K562 (cell line): ENCODE measurements around the gene MOB3B. TPM values are rescaled to one million over a fixed set of nuclear protein-coding genes. Genes with fewer than 3 reads are reported as not detected.

ENCODE experiments used
- ATAC-seq: fragments of 200-7000 bp; cut with Tn5 transposase; 3 replicates; pipeline ENCODE4 v1.9.1; 2020; ENCODE audit warnings: moderate library complexity
- BruUV-seq: library from RNA; stranded (reverse); fragments of 400-500 nt; replicated peaks from 2 replicates; lab custom pipeline; 2021; lab: Mats Ljungman, UMichigan
- CTCF ChIA-PET: fragments of 300-600 bp; formaldehyde crosslinking; extraction: SDS; loops from one replicate; lab custom pipeline; 2021; ENCODE audit warnings: low intra/inter-chr PET ratio; lab: Yijun Ruan, JAX
- POLR2A ChIA-PET: fragments of 300-600, 350-650 bp; sonication (Branson Sonifier 250); formaldehyde crosslinking; extraction: SDS; loops from one replicate; lab custom pipeline; 2021; ENCODE audit warnings: antibody characterized with exemption, inconsistent platforms; lab: Yijun Ruan, JAX
- DNase-seq, 4 experiments: peaks; one replicate each; pipeline versions ENCODE4 v3.0.0 to v3.0.0-alpha.2; 2011 to 2018; ENCODE audit warnings: low spot score in 3 of 4, mixed read lengths in 3 of 4; ENCODE audit errors: extremely low read depth in 1 of 4
- FAIRE-seq: peaks from 2 replicates; lab custom pipeline; 2011; peaks lifted over from hg19 to GRCh38; lab: Jason Lieb, UNC
- H2AFZ ChIP-seq: 2 replicates; pipeline ENCODE4 v1.6.0; 2011; ENCODE audit warnings: low read depth, low read length, control low read depth, inconsistent platforms
- H3K27ac ChIP-seq: fragments of 200-600 bp; 3 replicates; pipeline ENCODE4 v1.8.0; 2011; ENCODE audit warnings: low read depth, mild to moderate bottlenecking, control low read depth, inconsistent platforms, low read length, moderate library complexity, mixed read lengths; ENCODE audit errors: extremely low read depth
- H3K27me3 ChIP-seq, 2 experiments: fragments of 300-600 bp in 1 of 2; 2 replicates in 1 of 2; 3 replicates in 1 of 2; pipeline versions ENCODE4 v1.6.0 to v1.8.0; 2011; ENCODE audit warnings: inconsistent platforms in 2 of 2, low read length in 2 of 2, mild to moderate bottlenecking in 1 of 2, mixed read lengths in 1 of 2, moderate library complexity in 1 of 2; ENCODE audit not compliant: control insufficient read depth in 2 of 2, insufficient read depth in 2 of 2
- H3K36me3 ChIP-seq: fragments of 300-600 bp; 3 replicates; pipeline ENCODE4 v1.8.0; 2011; ENCODE audit warnings: mild to moderate bottlenecking, low read length, inconsistent platforms; ENCODE audit not compliant: control insufficient read depth, insufficient read depth
- H3K4me1 ChIP-seq, 2 experiments: fragments of 200-600 bp in 1 of 2; replicated peaks in 1 of 2; 2 replicates in 1 of 2; 3 replicates in 1 of 2; pipeline versions ENCODE4 v1.5.1 to v1.8.0; 2011; ENCODE audit warnings: inconsistent platforms in 2 of 2, low read length in 2 of 2, mild to moderate bottlenecking in 1 of 2, mixed read lengths in 1 of 2, moderate library complexity in 1 of 2; ENCODE audit not compliant: control insufficient read depth in 2 of 2, insufficient read depth in 2 of 2
- H3K4me2 ChIP-seq: 2 replicates; pipeline ENCODE4 v1.6.1; 2011; ENCODE audit warnings: low read length, control low read depth, inconsistent platforms, mixed read lengths; ENCODE audit not compliant: insufficient read depth
- H3K4me3 ChIP-seq: fragments of 200-600 bp; sonication (generic), shearing (Covaris generic); 2 replicates; pipeline ENCODE4 v1.5.1; 2016; ENCODE audit warnings: control low read depth, inconsistent platforms
- H3K79me2 ChIP-seq: fragments of 200-600 bp; 3 replicates; pipeline ENCODE4 v1.8.0; 2011; ENCODE audit warnings: low read length, inconsistent platforms; ENCODE audit not compliant: control insufficient read depth, insufficient read depth
- H3K9ac ChIP-seq, 2 experiments: 2 replicates each; pipeline versions ENCODE4 v1.6.0 to v1.6.1; 2011; ENCODE audit warnings: low read depth in 2 of 2, low read length in 2 of 2, control low read depth in 1 of 2, inconsistent platforms in 1 of 2, mild to moderate bottlenecking in 1 of 2, mixed read lengths in 1 of 2; ENCODE audit not compliant: insufficient read depth in 1 of 2
- H3K9me1 ChIP-seq: one replicate; pipeline ENCODE4 v1.6.0; 2011; ENCODE audit warnings: inconsistent platforms, mild to moderate bottlenecking, low read length, moderate library complexity; ENCODE audit not compliant: control insufficient read depth, insufficient read depth
- H3K9me3 ChIP-seq: replicated peaks from 2 replicates; pipeline ENCODE4 v1.5.1; 2011; ENCODE audit warnings: low read depth, low read length, inconsistent platforms; ENCODE audit not compliant: control insufficient read depth, insufficient read depth
- H4K20me1 ChIP-seq: replicated peaks from 2 replicates; pipeline ENCODE4 v1.6.1; 2011; ENCODE audit warnings: low read length, inconsistent platforms, mixed read lengths; ENCODE audit not compliant: control insufficient read depth, insufficient read depth
- HDAC3 ChIP-seq: fragments of 450-650 bp; IDR thresholded peaks from 2 replicates; pipeline ENCODE4 v1.6.1; 2018; ENCODE audit warnings: borderline replicate concordance, mild to moderate bottlenecking, moderate library complexity; ENCODE audit not compliant: partially characterized antibody
- WGBS: fragments of 100-300 bp; shearing (Covaris generic); methylation state at CpG from one replicate; pipeline ENCODE4 v1.1.6; 2016; ENCODE audit warnings: low coverage, mixed read lengths; ENCODE audit not compliant: insufficient coverage; ENCODE audit errors: missing lambda C conversion rate; 5-methylcytosine and 5-hydroxymethylcytosine counted together
- in situ Hi-C: fragments of 300-500 bp; cut with MboI; formaldehyde crosslinking; loops from 4 replicates; pipeline ENCODE4 v1.15.0; 2018; ENCODE audit warnings: inconsistent platforms, mixed read lengths
- intact Hi-C: fragments of 100-400 bp; cut with micrococcal nuclease; formaldehyde crosslinking; loops from 2 replicates; pipeline ENCODE4 v1.14.2; 2022
- polyA plus RNA-seq, 8 experiments: library from polyadenylated mRNA; depleted of rRNA in 4 of 8; stranded (reverse) in 5 of 8; unstranded in 3 of 8; fragments of >200 nt; fragmentation: Nextera tagmentation in 2 of 8; fragmentation: Illumina TruSeq in 1 of 8; extraction: Ambion mirVana in 2 of 8; extraction: Trizol in 1 of 8; gene quantifications; 2 replicates each; pipeline versions ENCODE4 v1.2.1 to v1.2.3, GENCODE V29; 2011 to 2014; ENCODE audit warnings: inconsistent platforms in 1 of 8, missing spikeins in 1 of 8
- total RNA-seq, 7 experiments: library from RNA; depleted of rRNA in 6 of 7; stranded (reverse); fragments of >200 nt in 6 of 7; fragmentation: Illumina TruSeq in 2 of 7; extraction: Trizol in 2 of 7; gene quantifications; 2 replicates each; pipeline versions ENCODE4 v1.2.1 to v1.2.3, GENCODE V29; 2011 to 2021; ENCODE audit warnings: low replicate concordance in 1 of 7
- TF ChIP-seq, protein P1 (sequence below), 2 experiments: fragments of 450-650 bp; IDR thresholded peaks; 2 replicates each; pipeline ENCODE4 v1.6.1; 2016; ENCODE audit warnings: mild to moderate bottlenecking in 2 of 2, borderline replicate concordance in 1 of 2, low read depth in 1 of 2, moderate library complexity in 1 of 2
- TF ChIP-seq, protein P2 (sequence below): fragments of 450-650 bp; IDR thresholded peaks from 2 replicates; pipeline ENCODE4 v1.6.1; 2016; ENCODE audit warnings: borderline replicate concordance
- TF ChIP-seq, protein P3 (sequence below): sonication (generic); formaldehyde crosslinking; IDR thresholded peaks from 2 replicates; pipeline ENCODE4 v1.9.0; 2022; ENCODE audit warnings: mild to moderate bottlenecking, missing genetic modification reagents

Gene MOB3B
- total and polyA plus RNA-seq, 9 of the 15 experiments (the other 6 are each of a cell fraction or from before 2014, with no cell fraction given) = 3.6 to 12.8 (median 7.2) TPM

GRCh38 chr9:27362447-27363210, 167.0 kb downstream of the MOB3B start:
- no peak overlapping the region for H3K4me3 ChIP-seq
- ATAC-seq (no peak), DNase-seq (no peak), FAIRE-seq (no peak)
- H3K9ac ChIP-seq = no peak overlapping the region
- BruUV-seq = no TSS peak
- in situ Hi-C loops = no loop called here
- no peaks in the 10 kb centered on the region; a peak in 1 of 5 replicates for H3K4me1 ChIP-seq
- no peaks in the 10 kb centered on the region for H3K27me3 ChIP-seq
- POLR2A ChIA-PET = no interaction called here
- no peaks in the 10 kb centered on the region for H3K79me2 ChIP-seq
- intact Hi-C loops = no loop called here
- H4K20me1 ChIP-seq = no peaks in the 10 kb centered on the region
- H3K4me2 ChIP-seq = no peak overlapping the region
- H3K9me3 ChIP-seq = no peaks in the 10 kb centered on the region
- WGBS = 60% methylated on average over 1 of the region's 5 CpGs
- no peak overlapping the region for H3K27ac ChIP-seq
- CTCF ChIA-PET = no interaction called here
- 0 out of 3 replicates have a peak, but pooled peaks cover 3% of the 10 kb centered on the region for H3K36me3 ChIP-seq
- H2AFZ ChIP-seq = no peak overlapping the region
- H3K9me1 ChIP-seq = no peaks in the 10 kb centered on the region
- TF ChIP-seq, protein P1, sequence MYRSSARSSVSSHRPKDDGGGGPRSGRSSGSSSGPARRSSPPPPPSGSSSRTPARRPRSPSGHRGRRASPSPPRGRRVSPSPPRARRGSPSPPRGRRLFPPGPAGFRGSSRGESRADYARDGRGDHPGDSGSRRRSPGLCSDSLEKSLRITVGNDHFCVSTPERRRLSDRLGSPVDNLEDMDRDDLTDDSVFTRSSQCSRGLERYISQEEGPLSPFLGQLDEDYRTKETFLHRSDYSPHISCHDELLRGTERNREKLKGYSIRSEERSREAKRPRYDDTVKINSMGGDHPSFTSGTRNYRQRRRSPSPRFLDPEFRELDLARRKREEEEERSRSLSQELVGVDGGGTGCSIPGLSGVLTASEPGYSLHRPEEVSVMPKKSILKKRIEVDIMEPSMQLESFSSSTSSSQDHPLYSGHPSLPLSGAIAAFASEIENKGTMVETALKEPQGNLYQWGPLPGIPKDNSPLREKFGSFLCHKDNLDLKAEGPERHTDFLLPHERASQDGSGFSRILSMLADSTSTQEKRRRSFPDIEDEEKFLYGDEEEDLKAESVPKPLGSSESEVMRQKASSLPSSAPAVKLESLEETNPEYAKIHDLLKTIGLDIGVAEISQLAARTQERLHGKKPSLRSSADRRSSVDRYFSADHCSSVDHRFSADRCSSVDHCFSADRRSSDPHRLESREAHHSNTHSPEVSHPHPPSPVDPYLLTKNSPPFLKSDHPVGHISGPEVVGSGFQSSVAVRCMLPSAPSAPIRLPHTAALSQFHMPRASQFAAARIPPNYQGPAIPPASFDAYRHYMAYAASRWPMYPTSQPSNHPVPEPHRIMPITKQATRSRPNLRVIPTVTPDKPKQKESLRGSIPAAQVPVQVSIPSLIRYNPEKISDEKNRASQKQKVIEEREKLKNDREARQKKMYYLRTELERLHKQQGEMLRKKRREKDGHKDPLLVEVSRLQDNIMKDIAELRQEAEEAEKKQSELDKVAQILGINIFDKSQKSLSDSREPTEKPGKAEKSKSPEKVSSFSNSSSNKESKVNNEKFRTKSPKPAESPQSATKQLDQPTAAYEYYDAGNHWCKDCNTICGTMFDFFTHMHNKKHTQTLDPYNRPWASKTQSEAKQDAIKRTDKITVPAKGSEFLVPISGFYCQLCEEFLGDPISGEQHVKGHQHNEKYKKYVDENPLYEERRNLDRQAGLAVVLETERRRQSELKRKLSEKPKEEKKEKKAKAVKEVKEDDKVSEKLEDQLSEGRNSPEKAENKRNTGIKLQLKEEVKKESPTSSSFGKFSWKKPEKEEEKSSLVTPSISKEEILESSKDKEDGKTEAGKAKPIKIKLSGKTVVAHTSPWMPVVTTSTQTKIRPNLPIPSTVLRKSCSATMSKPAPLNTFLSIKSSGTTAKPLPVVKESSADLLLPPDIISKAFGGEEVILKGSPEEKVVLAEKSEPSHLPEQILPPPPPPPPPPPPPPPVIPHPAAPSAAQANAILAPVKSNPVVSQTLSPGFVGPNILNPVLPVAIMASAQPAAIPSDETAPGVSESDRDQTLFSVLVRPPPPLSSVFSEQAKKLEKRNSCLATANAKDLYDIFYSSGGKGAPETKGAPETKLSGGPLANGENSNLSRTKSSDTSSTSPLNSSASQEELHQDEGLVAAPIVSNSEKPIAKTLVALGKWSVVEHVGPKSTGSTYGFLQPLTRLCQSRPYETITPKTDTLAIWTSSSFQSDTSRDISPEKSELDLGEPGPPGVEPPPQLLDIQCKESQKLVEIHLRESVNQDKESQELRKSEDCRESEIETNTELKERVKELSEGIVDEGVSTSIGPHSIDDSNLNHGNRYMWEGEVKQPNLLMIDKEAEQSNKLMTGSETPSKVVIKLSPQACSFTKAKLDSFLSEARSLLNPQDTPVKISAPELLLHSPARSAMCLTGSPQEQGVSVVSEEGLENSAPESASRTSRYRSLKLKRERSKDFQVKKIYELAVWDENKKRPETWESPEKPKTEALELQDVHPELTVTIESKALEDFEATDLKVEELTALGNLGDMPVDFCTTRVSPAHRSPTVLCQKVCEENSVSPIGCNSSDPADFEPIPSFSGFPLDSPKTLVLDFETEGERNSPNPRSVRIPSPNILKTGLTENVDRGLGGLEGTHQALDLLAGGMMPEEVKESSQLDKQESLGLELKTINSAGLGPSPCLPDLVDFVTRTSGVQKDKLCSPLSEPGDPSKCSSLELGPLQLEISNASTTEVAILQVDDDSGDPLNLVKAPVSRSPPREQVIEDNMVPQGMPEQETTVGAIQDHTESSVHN (IDR thresholded peaks at IDR 0.05; ENCODE audit: borderline replicate concordance in 1 of 2, low read depth in 1 of 2) = no peak
- TF ChIP-seq, protein P2, sequence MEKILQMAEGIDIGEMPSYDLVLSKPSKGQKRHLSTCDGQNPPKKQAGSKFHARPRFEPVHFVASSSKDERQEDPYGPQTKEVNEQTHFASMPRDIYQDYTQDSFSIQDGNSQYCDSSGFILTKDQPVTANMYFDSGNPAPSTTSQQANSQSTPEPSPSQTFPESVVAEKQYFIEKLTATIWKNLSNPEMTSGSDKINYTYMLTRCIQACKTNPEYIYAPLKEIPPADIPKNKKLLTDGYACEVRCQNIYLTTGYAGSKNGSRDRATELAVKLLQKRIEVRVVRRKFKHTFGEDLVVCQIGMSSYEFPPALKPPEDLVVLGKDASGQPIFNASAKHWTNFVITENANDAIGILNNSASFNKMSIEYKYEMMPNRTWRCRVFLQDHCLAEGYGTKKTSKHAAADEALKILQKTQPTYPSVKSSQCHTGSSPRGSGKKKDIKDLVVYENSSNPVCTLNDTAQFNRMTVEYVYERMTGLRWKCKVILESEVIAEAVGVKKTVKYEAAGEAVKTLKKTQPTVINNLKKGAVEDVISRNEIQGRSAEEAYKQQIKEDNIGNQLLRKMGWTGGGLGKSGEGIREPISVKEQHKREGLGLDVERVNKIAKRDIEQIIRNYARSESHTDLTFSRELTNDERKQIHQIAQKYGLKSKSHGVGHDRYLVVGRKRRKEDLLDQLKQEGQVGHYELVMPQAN = no peak
- TF ChIP-seq, protein P3, sequence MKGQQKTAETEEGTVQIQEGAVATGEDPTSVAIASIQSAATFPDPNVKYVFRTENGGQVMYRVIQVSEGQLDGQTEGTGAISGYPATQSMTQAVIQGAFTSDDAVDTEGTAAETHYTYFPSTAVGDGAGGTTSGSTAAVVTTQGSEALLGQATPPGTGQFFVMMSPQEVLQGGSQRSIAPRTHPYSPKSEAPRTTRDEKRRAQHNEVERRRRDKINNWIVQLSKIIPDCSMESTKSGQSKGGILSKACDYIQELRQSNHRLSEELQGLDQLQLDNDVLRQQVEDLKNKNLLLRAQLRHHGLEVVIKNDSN (CRISPR knock-in tag) = no peak
- no peak for TF ChIP-seq HDAC3
